ENCODE data around the gene INCENP. TPM values are rescaled to one million over a fixed set of nuclear protein-coding genes. Genes with fewer than 3 reads are reported as not detected.
"Not testable (repeated sequence)": the region's sequence is repeated elsewhere in the genome, so short reads cannot be mapped to it uniquely, and the experiment has no call there.

INCENP gene
- total RNA-seq, 1 donor from 2014 or later = 48.0 TPM

DNA sequence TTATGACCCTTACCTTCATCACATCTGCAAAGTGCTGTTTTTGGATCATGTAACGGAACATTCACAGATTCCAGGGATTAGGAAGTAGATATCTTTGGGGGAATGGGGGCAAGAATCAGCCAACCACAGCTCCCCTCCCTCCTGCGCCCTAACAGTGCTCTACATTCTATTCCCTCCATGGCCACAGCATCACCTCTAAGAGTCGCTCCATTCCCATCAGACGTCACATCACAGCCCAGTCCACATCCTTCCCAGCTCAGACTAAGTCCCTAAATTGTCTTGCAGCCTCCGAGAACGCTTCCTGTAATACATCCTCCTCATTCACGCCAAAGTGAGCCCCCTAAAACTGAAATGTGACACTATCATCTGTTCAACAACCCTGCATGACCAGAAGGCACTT, 72.1 kb downstream of the INCENP start:
- TF ChIP-seq, protein P1, sequence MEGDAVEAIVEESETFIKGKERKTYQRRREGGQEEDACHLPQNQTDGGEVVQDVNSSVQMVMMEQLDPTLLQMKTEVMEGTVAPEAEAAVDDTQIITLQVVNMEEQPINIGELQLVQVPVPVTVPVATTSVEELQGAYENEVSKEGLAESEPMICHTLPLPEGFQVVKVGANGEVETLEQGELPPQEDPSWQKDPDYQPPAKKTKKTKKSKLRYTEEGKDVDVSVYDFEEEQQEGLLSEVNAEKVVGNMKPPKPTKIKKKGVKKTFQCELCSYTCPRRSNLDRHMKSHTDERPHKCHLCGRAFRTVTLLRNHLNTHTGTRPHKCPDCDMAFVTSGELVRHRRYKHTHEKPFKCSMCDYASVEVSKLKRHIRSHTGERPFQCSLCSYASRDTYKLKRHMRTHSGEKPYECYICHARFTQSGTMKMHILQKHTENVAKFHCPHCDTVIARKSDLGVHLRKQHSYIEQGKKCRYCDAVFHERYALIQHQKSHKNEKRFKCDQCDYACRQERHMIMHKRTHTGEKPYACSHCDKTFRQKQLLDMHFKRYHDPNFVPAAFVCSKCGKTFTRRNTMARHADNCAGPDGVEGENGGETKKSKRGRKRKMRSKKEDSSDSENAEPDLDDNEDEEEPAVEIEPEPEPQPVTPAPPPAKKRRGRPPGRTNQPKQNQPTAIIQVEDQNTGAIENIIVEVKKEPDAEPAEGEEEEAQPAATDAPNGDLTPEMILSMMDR (IDR thresholded peaks at IDR 0.05; ENCODE audit: partially characterized antibody, unreplicated experiment) = no peak
- H3K27ac Mint-ChIP-seq (ENCODE audit: unreplicated experiment) = no peak overlapping the region
- DNase-seq = no peak
- H3K4me3 Mint-ChIP-seq (ENCODE audit: unreplicated experiment) = no peak overlapping the region
- H3K27me3 Mint-ChIP-seq (ENCODE audit: unreplicated experiment) = peaks cover 3% of the 10 kb centered on the region
- peaks cover 2% of the 10 kb centered on the region for H3K9me3 Mint-ChIP-seq (ENCODE audit: unreplicated experiment)
- H3K36me3 Mint-ChIP-seq (ENCODE audit: unreplicated experiment) = no peaks in the 10 kb centered on the region
- peaks cover 3% of the 10 kb centered on the region for H3K4me1 Mint-ChIP-seq (ENCODE audit: low read depth, unreplicated experiment)

DNA sequence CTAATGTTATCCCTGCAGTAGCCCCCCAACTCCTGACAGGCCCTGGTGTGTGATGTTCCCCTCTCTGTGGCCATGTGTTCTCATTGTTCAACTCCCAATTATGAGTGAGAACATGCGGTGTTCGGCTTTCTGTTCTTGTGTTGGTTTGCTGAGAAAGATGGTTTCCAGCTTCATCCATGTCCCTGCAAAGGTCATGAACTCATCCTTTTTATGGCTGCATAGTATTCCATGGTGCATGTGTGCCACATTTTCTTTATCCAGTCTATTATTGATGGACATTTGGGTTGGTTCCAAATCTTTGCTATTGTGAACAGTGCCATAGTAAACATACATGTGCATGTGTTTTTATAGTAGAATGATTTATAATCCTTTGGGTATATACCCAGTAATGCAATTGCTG, 73.6 kb downstream of the INCENP start:
- H3K27ac Mint-ChIP-seq (ENCODE audit: unreplicated experiment); H3K9me3 Mint-ChIP-seq (ENCODE audit: unreplicated experiment); H3K4me1 Mint-ChIP-seq (ENCODE audit: low read depth, unreplicated experiment); H3K27me3 Mint-ChIP-seq (ENCODE audit: unreplicated experiment); H3K4me3 Mint-ChIP-seq (ENCODE audit: unreplicated experiment); H3K36me3 Mint-ChIP-seq (ENCODE audit: unreplicated experiment); DNase-seq: not testable (repeated sequence)

DNA sequence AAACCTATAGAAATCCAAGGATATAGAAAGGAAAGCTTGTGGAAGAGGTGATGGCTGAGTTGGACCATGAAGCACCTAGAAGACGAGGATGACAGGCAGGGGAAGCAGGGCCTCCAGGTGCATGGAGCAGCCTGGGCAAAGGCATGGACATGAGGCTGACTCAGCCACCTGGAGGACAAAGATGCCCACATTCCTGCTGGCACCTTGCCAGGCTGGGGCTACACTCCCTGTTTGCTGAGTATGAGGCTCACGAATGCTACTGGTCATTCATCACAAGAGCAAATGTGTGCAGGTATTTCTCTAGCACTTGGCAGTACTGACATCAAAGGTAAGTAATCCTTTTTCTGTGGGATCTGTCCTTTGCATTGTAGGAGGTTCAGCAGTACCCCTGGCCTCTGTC, 77.6 kb downstream of the INCENP start:
- no peak overlapping the region for H3K27ac Mint-ChIP-seq (ENCODE audit: unreplicated experiment)
- H3K4me3 Mint-ChIP-seq (ENCODE audit: unreplicated experiment) = no peak overlapping the region
- peaks cover 2% of the 10 kb centered on the region for H3K9me3 Mint-ChIP-seq (ENCODE audit: unreplicated experiment)
- TF ChIP-seq, protein P1 (IDR thresholded peaks at IDR 0.05; ENCODE audit: partially characterized antibody, unreplicated experiment) = no peak
- no peaks in the 10 kb centered on the region for H3K4me1 Mint-ChIP-seq (ENCODE audit: low read depth, unreplicated experiment)
- H3K27me3 Mint-ChIP-seq (ENCODE audit: unreplicated experiment) = peaks cover 2% of the 10 kb centered on the region
- no peaks in the 10 kb centered on the region for H3K36me3 Mint-ChIP-seq (ENCODE audit: unreplicated experiment)
- DNase-seq = no peak

Other genes with a start within 250 kb of the INCENP start
- gene FADS3, start 232.5 kb upstream of the INCENP start, total RNA-seq (ENCODE audit: unreplicated experiment) = 9.7 TPM
- gene RAB3IL1, start 206.4 kb upstream of the INCENP start, total RNA-seq (ENCODE audit: unreplicated experiment) = 1.3 TPM
- 4.6 TPM for gene BEST1, start 173.7 kb upstream of the INCENP start, total RNA-seq (ENCODE audit: unreplicated experiment)
- 885 TPM for gene FTH1, start 156.4 kb upstream of the INCENP start, total RNA-seq (ENCODE audit: unreplicated experiment)
- gene SCGB1D1, start 66.2 kb downstream of the INCENP start, total RNA-seq (ENCODE audit: unreplicated experiment) = not detected
- gene SCGB2A1, start 84.7 kb downstream of the INCENP start, total RNA-seq (ENCODE audit: unreplicated experiment) = not detected
- gene SCGB1D2, start 118.2 kb downstream of the INCENP start, total RNA-seq (ENCODE audit: unreplicated experiment) = not detected
- not detected for gene SCGB2A2, start 146.1 kb downstream of the INCENP start, total RNA-seq (ENCODE audit: unreplicated experiment)
- not detected for gene SCGB1D4, start 175.1 kb downstream of the INCENP start, total RNA-seq (ENCODE audit: unreplicated experiment)
- 55.7 TPM for gene ASRGL1, start 213.4 kb downstream of the INCENP start, total RNA-seq (ENCODE audit: unreplicated experiment)

Data from glutamatergic neuron (in vitro differentiated cells).